Activated CD4-positive, alpha-beta T cell treated with anti-CD3 and anti-CD28 coated beads, Interleukin-2, amount 10 ng/mL, durations not matched to agents 24 days and 14 days (primary cell): ENCODE data around the gene SLC38A3. TPM values are rescaled to one million over a fixed set of nuclear protein-coding genes. Genes with fewer than 3 reads are reported as not detected.
"Not testable (repeated sequence)": the region's sequence is repeated elsewhere in the genome, so short reads cannot be mapped to it uniquely, and the experiment has no call there.

Source experiments
- DNase-seq: peaks from one replicate; pipeline ENCODE4 v3.0.0; 2022
- H3K27ac Mint-ChIP-seq: one replicate; pipeline ENCODE4 v1.8.0; 2022; ENCODE audit warnings: mild to moderate bottlenecking, mixed read lengths
- H3K27me3 Mint-ChIP-seq: one replicate; pipeline ENCODE4 v1.8.0; 2022; ENCODE audit warnings: mixed read lengths
- H3K36me3 Mint-ChIP-seq: one replicate; pipeline ENCODE4 v1.8.0; 2022; ENCODE audit warnings: low read depth, mild to moderate bottlenecking, mixed read lengths
- H3K4me1 Mint-ChIP-seq: one replicate; pipeline ENCODE4 v1.8.0; 2021; ENCODE audit warnings: mixed read lengths
- H3K4me3 Mint-ChIP-seq: one replicate; pipeline ENCODE4 v1.8.0; 2022; ENCODE audit warnings: mild to moderate bottlenecking, moderate library complexity, mixed read lengths
- H3K9me3 Mint-ChIP-seq: one replicate; pipeline ENCODE4 v1.8.0; 2021; ENCODE audit warnings: mixed read lengths
- intact Hi-C: fragments of 100-400 bp; cut with micrococcal nuclease; formaldehyde crosslinking; loops from one replicate; pipeline ENCODE4 v1.15.1; 2023
- total RNA-seq: library from RNA; stranded (reverse); gene quantifications from 2 replicates; pipeline ENCODE4 v1.2.3, GENCODE V29; 2022

Gene SLC38A3
- total RNA-seq, 1 donor from 2014 or later = not detected

DNA sequence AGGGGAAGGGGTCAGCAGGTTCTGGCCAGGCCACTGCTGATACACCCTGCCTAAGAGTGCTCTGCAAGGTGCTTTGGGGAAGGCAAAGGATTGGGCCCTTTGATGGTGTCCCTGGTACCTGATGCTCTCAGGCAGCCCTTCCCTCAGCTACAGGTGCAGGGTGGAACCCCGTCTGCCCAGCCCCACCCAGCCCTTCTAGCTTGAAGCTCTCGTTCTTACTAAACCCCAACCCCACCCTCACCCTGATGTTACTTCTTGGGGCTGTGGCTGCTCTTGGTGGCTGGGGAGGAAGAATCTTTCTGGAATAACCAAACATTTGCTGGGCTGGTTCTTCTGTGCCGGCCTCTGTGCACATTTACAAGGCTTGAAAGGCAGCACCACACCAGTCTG lies 37.3 kb downstream of the SLC38A3 start:
- no peaks in the 10 kb centered on the region for H3K9me3 Mint-ChIP-seq
- peak overlapping the region; percentile 95 for H3K27ac Mint-ChIP-seq
- no peaks in the 10 kb centered on the region for H3K27me3 Mint-ChIP-seq
- no peak for DNase-seq
- H3K36me3 Mint-ChIP-seq = peaks cover 24% of the 10 kb centered on the region
- H3K4me3 Mint-ChIP-seq = peak overlapping the region; percentile 78
- peaks cover 71% of the 10 kb centered on the region for H3K4me1 Mint-ChIP-seq
- intact Hi-C loops = loop anchor here (1.0 kb wide), 1 partner anchor 29 kb away; no protein-coding TSS in a partner anchor

DNA sequence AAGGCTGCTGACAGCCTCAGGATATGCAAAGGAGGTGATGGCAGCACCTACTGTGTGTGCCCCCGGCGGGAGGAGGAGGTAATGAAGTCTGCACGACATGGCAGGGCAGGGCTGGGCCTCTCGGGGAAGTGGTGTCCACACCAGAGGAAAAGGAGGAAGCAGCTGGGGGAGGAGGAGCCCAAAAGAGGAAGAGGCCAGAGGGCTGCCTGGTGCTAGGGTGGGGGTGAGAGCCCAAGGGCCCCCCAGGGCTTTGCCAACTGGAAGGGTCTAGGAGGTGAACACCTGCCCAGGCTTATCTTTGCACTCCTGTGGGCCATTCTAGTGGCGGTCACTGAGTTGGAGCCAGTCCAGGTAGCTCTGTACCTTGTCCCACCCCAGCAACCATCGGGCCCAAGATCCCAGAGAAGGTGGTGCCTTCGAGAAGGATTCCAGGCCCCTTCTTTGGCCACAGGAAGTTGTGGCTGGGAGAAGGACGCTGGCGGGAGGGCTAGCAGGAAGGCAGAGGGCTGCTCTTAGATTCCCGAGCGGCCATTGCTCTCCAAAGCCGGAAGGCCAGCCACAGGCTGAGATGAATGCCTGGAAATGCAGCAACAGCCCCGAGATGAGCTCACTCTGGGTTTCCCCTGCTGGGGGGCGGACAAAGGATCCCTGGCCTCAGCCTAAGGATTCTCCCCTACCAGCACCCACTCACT lies 37.9 kb downstream of the SLC38A3 start:
- Mint-ChIP-seq H3K36me3 (peaks cover 23% of the 10 kb centered on the region), H3K4me3 (peak overlapping the region; percentile 78), H3K9me3 (no peaks in the 10 kb centered on the region), H3K27ac (peak overlapping the region; percentile 95), H3K27me3 (no peaks in the 10 kb centered on the region), H3K4me1 (peaks cover 72% of the 10 kb centered on the region)
- intact Hi-C loops = loop anchor here (1.0 kb wide), 1 partner anchor 28 kb away; no protein-coding TSS in a partner anchor
- peak; percentile 75 for DNase-seq

DNA sequence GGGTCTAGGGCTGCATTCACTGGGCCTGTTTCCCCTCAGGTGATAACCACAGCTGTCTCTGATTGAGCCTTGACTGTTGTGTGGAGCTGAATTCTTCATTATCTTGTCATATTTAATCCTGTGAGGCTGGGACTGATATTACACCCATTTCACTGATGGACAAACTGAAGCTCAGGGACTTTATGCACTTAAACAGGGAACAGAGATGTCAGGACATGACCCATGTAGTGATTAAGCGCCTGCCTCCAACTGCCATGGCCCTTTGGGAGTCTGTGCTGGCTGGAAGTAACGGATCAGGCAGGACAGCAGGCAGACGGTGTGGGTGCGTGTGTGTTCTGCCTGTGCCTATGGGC lies 38.4 kb downstream of the SLC38A3 start:
- no peak for DNase-seq
- intact Hi-C loops = no loop called here
- Mint-ChIP-seq H3K9me3 (no peaks in the 10 kb centered on the region), H3K27me3 (no peaks in the 10 kb centered on the region), H3K4me1 (peaks cover 71% of the 10 kb centered on the region), H3K36me3 (peaks cover 24% of the 10 kb centered on the region), H3K27ac (peak overlapping the region; percentile 95), H3K4me3 (peak overlapping the region; percentile 78)

DNA sequence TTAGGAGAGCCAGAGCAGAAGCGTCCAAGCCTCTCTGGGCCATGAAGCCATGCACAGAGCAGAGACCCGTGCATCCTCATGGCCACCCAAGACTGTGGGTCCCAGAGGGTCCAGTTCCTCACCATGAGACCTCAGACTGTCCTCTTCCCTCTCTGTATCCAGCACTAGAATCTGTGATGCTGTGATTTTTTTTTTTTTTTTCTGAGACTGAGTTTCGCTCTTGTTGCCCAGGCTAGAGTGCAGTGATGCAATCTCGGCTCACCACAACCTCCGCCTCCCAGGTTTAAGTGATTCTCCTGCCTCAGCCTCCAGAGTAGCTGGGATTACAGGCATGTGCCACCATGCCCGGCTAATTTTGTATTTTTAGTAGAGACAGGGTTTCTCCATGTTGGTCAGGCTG lies 39.7 kb downstream of the SLC38A3 start:
- intact Hi-C loops, H3K9me3 Mint-ChIP-seq, DNase-seq, H3K27me3 Mint-ChIP-seq: not testable (repeated sequence)
- peak overlapping the region; percentile 92 for H3K27ac Mint-ChIP-seq
- H3K4me3 Mint-ChIP-seq = peak overlapping the region; percentile 86
- peaks cover 15% of the 10 kb centered on the region for H3K36me3 Mint-ChIP-seq
- H3K4me1 Mint-ChIP-seq = peaks cover 58% of the 10 kb centered on the region

DNA sequence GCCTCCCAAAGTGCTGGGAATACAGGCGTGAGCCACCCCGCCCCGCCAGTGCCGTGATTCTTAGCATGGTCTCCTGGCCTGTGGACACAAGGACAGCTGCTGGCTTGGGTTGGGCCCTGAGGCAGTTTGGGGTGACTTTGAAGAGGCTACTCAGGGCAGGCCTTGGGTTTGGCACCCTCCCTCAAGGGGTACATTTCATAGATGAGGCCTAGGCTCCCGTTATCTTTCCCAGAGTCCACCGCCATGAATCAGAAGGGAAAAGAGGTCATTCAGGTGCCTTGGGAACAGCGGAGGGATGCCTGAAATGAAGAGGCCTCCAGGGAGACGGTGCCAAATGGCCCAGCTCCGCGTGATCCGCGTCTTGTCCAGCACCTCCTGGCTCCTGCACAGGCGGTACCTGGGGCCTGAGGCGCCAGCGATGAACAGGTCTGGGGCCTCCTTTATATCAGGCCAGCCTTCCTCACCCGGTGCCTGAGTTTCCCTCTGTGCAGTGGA lies 40.2 kb downstream of the SLC38A3 start:
- peak overlapping the region; percentile 86 for H3K4me3 Mint-ChIP-seq
- no peaks in the 10 kb centered on the region for H3K9me3 Mint-ChIP-seq
- intact Hi-C loops = no loop called here
- peaks cover 56% of the 10 kb centered on the region for H3K4me1 Mint-ChIP-seq
- DNase-seq = no peak
- H3K36me3 Mint-ChIP-seq = peaks cover 11% of the 10 kb centered on the region
- H3K27me3 Mint-ChIP-seq = no peaks in the 10 kb centered on the region
- peak overlapping the region; percentile 92 for H3K27ac Mint-ChIP-seq

DNA sequence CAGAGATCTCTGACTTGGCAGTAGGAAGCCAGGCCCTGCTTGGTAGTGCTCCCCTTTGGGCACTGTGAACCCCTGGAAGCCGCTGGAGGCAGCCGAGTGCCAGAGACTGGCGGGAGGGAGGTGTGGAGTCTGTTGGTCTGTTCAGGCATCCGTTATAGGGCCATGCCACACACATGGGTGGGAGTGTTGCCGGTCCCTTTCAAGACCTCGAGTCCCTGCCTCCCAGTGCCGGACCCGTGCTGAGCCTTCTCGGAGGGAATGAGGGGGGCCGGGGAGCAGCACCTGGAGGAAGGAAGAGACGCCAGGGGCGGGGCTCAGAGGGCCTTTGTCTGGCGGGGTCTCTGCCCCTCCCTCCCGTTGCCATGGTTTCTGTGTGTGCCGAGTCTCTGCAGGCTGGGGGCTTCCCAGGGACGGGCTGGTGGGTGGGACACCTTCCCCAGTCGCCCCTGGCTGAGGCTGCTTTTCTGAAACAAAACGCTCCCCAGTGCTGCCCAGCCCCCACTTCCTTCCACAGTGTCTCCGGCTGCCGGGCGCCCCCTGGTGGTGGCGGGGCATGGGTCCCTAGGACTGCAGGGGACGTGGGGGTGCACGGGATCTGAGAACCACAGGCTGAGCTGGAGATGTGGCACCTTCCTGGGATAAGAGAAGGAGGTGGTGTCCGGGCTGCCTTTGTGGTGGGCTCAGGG lies 40.9 kb downstream of the SLC38A3 start:
- peaks cover 12% of the 10 kb centered on the region for H3K36me3 Mint-ChIP-seq
- intact Hi-C loops = loop anchor here (1.0 kb wide), 5 partner anchors 8 to 54 kb away; no protein-coding TSS in a partner anchor
- no peaks in the 10 kb centered on the region for H3K9me3 Mint-ChIP-seq
- peak overlapping the region; percentile 92 for H3K27ac Mint-ChIP-seq
- no peaks in the 10 kb centered on the region for H3K27me3 Mint-ChIP-seq
- H3K4me3 Mint-ChIP-seq = peak overlapping the region; percentile 86
- DNase-seq = peak; percentile 98
- peaks cover 57% of the 10 kb centered on the region for H3K4me1 Mint-ChIP-seq

DNA sequence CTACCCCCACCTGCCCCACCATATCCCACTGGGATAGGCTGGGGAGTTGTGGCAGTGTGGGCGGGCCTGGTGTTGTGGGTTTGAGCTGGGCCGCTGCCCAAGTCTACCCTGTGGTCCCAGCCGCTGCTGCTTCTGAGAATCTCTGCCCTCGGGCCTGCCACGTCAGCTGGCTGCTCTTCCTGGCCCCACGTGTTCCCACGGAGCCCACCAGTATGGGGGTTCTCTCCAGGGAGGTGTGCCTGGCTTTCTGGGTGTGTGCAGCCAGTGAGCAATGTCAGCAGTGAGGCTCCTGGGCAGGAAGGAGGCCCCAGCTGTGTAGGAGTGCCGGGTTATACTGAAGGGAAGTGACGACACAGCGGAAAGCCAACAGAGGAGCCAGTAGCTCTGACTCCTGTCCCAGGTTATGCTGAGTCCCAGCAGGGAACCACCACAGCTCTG lies 41.5 kb downstream of the SLC38A3 start:
- Mint-ChIP-seq H3K4me1 (peaks cover 57% of the 10 kb centered on the region), H3K9me3 (no peaks in the 10 kb centered on the region), H3K4me3 (peak overlapping the region; percentile 86), H3K27ac (peak overlapping the region; percentile 92), H3K27me3 (no peaks in the 10 kb centered on the region), H3K36me3 (peaks cover 14% of the 10 kb centered on the region)
- DNase-seq = peak; percentile 94
- intact Hi-C loops = loop anchor here (1.0 kb wide), 5 partner anchors 8 to 54 kb away; no protein-coding TSS in a partner anchor

DNA sequence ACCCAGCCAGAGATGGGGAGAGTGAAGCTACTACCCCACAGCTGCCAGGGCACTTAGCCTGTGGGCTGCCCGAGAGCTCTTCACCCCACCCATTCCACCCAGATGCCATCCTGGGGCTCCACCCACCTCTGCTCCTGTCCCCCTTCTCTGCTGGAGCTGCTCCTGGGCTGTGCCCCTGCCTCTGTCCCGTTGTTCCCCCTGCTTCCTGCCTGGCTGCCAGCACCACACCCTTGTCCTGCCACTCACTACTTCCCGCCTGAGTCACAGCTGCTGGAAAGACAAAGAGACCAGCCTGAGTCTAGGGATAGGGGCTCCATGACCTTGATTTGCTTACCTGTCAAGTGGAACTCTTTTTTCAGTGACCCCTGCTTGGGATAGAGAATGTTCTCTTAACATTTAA lies 43.3 kb downstream of the SLC38A3 start:
- Mint-ChIP-seq H3K9me3 (no peaks in the 10 kb centered on the region), H3K27me3 (no peaks in the 10 kb centered on the region), H3K27ac (peak overlapping the region; percentile 85), H3K4me3 (peak overlapping the region; percentile 64), H3K36me3 (peaks cover 13% of the 10 kb centered on the region), H3K4me1 (peaks cover 43% of the 10 kb centered on the region)
- intact Hi-C loops = no loop called here
- no peak for DNase-seq

DNA sequence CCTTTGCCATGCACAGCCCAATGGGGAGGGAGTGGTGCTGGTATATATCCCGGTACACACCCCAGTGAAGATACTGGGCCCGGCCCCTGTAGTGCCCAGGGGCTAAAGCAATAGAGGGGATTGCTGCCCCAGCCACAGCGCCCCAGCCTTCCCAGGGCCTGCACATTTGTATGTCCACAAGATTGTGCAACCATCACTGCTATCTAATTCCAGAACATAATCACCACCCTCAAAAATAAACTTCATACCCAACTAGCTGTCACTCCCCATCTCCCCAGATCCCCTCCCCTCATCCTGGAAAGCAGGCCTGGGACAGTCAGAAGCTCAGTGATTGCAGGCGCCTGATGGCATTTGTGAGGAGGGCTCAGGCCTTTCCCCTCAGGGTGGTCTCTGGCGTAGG lies 44.4 kb downstream of the SLC38A3 start:
- H3K4me1 Mint-ChIP-seq = peaks cover 35% of the 10 kb centered on the region
- H3K27me3 Mint-ChIP-seq = no peaks in the 10 kb centered on the region
- intact Hi-C loops = no loop called here
- no peak overlapping the region for H3K4me3 Mint-ChIP-seq
- no peak for DNase-seq
- no peak overlapping the region for H3K27ac Mint-ChIP-seq
- H3K36me3 Mint-ChIP-seq = peaks cover 18% of the 10 kb centered on the region
- no peaks in the 10 kb centered on the region for H3K9me3 Mint-ChIP-seq

DNA sequence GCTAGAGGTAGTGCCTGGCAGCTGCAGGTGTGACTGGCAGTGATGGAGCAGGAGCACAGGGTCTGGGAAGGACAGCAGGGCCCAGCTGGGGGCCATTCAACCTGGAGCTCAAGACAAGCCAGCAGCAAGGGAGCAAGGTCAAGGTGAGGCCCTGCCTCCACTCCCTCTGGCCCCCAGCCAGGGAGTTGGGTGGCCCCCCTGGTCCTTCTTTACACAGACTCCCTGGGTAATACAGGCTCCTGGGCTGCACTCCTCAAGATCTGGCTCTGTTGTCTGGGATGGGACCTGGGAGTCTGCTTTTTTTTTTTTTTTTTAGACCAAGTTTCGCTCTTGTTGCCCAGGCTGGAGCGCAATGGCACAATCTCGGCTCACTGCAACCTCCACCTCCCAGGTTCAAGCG lies 45.4 kb downstream of the SLC38A3 start:
- Mint-ChIP-seq H3K9me3 (no peaks in the 10 kb centered on the region), H3K36me3 (peaks cover 20% of the 10 kb centered on the region), H3K27me3 (no peaks in the 10 kb centered on the region), H3K4me3 (no peak overlapping the region), H3K4me1 (peaks cover 28% of the 10 kb centered on the region), H3K27ac (peak overlapping the region; percentile 37)
- intact Hi-C loops = no loop called here
- DNase-seq = no peak

DNA sequence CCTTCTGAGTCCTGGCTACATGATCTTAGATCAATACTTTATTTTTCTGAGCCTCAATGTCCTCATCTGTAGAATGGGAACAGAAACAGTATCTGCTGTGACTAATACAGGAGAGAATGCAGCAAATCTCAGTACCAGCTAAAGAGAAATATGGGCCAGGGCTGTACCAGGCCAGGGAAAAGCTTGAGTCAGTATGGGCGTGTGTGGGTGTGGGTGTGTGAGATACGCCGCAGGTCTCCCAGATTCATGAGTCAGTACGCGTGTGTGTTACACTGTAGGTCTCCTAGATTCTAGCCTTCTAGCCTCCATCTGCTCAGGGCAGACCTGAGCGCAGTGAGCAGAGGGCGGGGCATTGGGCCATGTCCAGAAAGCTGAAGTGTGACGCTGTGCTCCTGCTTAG lies 46.1 kb downstream of the SLC38A3 start:
- no peaks in the 10 kb centered on the region for H3K27me3 Mint-ChIP-seq
- intact Hi-C loops = no loop called here
- peaks cover 24% of the 10 kb centered on the region for H3K4me1 Mint-ChIP-seq
- H3K4me3 Mint-ChIP-seq = no peak overlapping the region
- no peak for DNase-seq
- H3K9me3 Mint-ChIP-seq = no peaks in the 10 kb centered on the region
- H3K36me3 Mint-ChIP-seq = peaks cover 21% of the 10 kb centered on the region
- peak overlapping the region; percentile 80 for H3K27ac Mint-ChIP-seq

DNA sequence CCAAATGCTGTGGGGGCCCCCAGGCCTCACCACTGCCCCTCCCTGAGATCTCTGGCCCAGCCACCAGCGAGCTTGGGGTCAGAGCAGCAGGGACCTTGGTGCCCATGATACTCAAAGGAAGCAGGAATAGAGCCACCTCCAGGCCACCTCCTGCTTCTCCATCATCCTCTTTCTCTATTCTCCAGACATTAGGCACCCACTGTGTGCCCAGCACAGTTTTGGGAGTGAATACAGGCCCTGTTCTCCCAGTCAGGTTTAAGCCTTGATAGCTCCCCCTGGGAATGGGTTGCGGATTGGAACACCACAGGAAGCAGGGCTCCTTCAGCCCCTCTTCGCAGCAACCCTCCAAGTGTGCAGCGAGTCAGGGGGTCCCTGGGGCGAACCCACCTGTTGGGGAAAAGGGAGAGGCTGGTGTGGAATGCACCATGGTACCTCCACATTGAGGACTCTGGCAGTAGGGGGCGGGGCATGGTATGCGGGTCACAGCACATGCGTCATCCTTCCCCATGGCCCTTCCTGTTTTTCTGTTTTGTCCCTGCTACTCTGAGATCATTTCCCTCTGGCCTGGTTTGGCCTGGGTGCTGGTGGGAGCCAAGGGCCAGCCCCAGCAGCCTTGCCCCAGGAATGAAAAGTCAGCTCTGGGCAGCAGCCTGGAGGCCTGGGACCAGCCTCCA lies 49.6 kb downstream of the SLC38A3 start:
- intact Hi-C loops = no loop called here
- Mint-ChIP-seq H3K36me3 (peaks cover 39% of the 10 kb centered on the region), H3K27me3 (no peaks in the 10 kb centered on the region), H3K9me3 (no peaks in the 10 kb centered on the region), H3K4me1 (peaks cover 12% of the 10 kb centered on the region), H3K27ac (no peak overlapping the region), H3K4me3 (no peak overlapping the region)
- no peak for DNase-seq

DNA sequence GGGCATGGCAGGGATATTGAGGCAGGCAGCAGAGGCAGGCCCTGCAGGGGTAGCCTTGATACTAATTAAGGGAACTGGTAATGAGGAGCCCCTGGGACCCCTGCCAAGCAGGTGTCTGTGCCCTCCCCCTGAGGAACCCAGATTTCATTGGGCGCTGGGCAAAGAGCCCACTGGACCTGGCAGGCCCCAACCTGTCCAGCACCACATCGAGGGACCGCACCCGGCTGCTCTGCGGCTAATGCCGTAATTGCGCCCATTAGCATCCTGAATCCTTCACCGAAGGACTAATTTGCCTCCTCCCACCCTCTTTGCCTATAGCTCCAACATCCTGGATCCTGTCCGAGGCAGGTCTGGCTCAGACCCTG lies 50.2 kb downstream of the SLC38A3 start:
- Mint-ChIP-seq H3K36me3 (peaks cover 39% of the 10 kb centered on the region), H3K9me3 (no peaks in the 10 kb centered on the region), H3K27ac (no peak overlapping the region), H3K27me3 (no peaks in the 10 kb centered on the region), H3K4me3 (no peak overlapping the region), H3K4me1 (peaks cover 11% of the 10 kb centered on the region)
- intact Hi-C loops = no loop called here
- DNase-seq = no peak
